GM18519 (cell line): ENCODE measurements around the gene SNX8.
"Not testable (repeated sequence)": the region's sequence is repeated elsewhere in the genome, so short reads cannot be mapped to it uniquely, and the experiment has no call there.

Experiments used
- ATAC-seq: cut with Tn5 transposase; IDR thresholded peaks from one replicate; pipeline ENCODE4 v1.9.1; 2021; ENCODE audit warnings: mild to moderate bottlenecking, moderate library complexity; ENCODE audit not compliant: unreplicated experiment, low FRiP score

Gene SNX8

GRCh38 chr7:2314209-2314955, at the start of gene SNX8:
SNX8 (minus strand) TSS chr7:2314441; CDS start chr7:2314421, 20 bp downstream.
- peak; percentile 53 for ATAC-seq

- ATAC-seq: no peak
Observed at GRCh38 chr7:2362385-2363088, 48.3 kb upstream of the SNX8 start.

DNA sequence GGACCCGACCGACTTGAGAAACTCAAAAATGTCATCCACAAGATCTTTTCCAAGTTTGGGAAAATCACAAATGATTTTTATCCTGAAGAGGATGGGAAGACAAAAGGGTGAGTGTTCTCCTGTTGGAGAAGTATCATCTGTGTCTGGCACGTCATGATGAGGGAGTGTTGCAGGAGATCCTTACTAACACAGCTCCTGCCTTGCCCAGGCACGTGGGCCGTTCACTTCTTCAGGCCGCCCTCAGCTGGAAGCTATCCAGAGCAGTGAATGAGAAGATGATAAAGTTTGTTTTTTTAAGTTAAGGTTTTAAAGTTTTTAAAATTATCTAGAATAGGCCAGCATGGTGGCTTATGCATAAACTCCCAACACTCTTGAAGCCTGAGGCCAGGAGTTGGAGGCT, 46.6 kb upstream of the SNX8 start:
- no peak for ATAC-seq

- ATAC-seq: no peak
Observed at GRCh38 chr7:2359610-2360009, 45.4 kb upstream of the SNX8 start.

- no peak for ATAC-seq
Observed at GRCh38 chr7:2358968-2359527, 44.8 kb upstream of the SNX8 start.

- no peak for ATAC-seq
Observed at GRCh38 chr7:2357571-2357970, 43.3 kb upstream of the SNX8 start.

- ATAC-seq: no peak
Observed at GRCh38 chr7:2357165-2357564, 42.9 kb upstream of the SNX8 start.

DNA sequence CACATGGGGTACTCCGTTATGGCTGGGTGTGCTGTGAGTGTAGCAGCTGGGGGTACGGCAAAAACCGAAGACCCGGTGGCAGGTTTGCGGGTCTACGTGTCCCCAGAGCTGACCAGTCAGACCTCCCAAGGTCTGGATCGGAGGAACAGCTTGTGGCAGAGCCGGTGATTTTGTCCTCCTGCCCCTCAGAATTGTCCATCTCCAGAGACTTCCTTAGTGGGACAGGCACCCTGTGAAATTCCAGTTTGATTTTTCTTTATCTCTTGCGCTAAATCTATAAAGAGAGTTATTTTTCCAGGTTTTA, 41.4 kb upstream of the SNX8 start:
- no peak for ATAC-seq

DNA sequence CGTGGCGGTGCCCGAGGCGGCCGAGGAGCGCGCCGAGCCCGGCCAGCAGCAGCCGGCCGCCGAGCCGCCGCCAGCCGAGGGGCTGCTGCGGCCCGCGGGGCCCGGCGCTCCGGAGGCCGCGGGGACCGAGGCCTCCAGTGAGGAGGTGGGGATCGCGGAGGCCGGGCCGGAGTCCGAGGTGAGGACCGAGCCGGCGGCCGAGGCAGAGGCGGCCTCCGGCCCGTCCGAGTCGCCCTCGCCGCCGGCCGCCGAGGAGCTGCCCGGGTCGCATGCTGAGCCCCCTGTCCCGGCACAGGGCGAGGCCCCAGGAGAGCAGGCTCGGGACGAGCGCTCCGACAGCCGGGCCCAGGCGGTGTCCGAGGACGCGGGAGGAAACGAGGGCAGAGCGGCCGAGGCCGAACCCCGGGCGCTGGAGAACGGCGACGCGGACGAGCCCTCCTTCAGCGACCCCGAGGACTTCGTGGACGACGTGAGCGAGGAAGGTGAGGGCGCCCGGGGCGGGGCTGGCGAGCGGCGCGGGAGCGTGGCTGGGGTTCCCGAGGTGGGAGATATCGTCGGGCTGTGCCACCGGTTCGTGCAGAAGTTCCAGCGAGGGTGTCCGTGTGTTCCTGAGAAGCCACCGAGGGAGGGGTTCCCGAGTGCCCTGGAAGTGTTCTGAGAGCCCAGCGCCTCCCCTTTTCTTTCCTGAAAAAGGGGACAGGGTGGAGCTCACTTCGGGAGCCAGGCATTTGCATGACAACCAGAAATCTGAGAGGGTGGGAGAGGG, 40.9 kb upstream of the SNX8 start:
- ATAC-seq: peak; percentile 8

- peak; percentile 58 for ATAC-seq
Observed at GRCh38 chr7:2354186-2354938, 40.1 kb upstream of the SNX8 start, which contains the start of gene EIF3B. EIF3B (plus strand) TSS chr7:2354827; CDS start chr7:2354922, 95 bp downstream.

DNA sequence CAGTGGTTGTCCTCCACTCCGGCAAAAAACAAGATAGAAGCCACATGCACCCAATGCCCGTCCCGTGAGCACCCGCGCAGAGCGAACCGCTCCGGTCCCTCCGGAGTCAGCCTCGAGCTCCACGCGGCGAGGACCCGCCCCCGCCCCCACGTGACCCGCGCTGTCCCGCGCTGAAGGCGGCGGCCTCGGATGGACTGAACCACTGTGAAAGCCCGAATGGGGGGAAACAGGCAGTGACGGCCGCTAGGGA, 39.6 kb upstream of the SNX8 start:
- peak; percentile 34 for ATAC-seq

DNA sequence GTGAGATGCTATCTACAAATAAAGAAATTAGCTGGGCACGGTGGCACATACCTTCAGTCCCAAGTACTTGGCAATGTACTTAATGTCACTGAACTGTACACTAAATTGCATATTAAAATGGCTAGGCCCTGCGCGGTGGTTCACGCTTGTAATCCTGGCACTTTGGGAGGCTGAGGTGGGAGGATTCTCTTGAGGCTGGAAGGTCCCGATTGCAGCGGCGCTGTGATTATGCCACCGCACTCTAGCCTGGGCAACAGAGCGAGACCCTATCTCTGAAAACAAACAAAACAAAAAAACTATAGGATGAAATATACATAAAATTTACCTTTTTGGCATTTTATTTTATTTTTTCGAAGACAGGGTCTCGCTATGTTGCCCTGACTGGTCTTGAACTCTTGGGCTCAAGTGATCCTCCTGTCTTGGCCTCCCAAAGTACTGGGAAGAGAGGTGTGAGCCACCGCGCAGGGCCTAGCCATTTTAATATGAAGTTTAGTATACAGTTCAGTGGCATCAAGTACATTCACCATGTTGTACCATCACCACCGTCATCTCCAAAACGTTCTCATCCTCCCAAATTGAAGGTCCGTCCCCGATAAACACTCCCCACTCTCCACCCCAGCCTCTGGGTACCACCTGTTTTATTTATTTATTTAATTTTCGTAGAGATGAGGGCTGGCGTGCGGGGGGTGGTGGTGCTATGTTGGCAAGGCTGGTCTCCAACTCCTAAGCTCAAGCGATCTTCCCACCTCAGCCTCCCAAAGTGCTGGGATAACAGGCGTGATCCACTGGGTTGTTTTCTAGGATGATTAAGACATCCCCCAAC, 39.1 kb upstream of the SNX8 start:
- ATAC-seq: no peak

GRCh38 chr7:2350861-2351260, 36.6 kb upstream of the SNX8 start:
- no peak for ATAC-seq

DNA sequence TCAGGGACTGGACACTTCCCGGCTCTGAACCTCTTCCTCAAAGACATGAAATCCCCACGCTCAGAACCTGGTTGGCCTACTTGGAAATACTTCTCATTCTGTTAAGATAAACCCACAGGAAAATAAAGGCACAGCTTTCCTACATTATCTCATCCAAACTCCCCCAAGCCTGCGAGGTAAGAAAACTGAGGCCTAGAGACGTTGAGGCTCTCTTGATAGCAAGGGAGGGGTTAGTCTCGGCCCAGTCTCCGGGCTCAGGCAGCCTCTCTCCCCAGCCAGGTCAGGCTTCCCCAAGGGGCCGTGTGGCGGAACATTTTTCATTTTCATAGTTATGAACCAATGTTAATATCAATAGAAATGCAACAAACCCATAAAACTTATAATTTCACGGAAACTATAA, 35.8 kb upstream of the SNX8 start:
- ATAC-seq: no peak

- not testable (repeated sequence) for ATAC-seq
Observed at GRCh38 chr7:2347351-2348063, 33.3 kb upstream of the SNX8 start.

GRCh38 chr7:2336626-2337299, 22.5 kb upstream of the SNX8 start:
- no peak for ATAC-seq

DNA sequence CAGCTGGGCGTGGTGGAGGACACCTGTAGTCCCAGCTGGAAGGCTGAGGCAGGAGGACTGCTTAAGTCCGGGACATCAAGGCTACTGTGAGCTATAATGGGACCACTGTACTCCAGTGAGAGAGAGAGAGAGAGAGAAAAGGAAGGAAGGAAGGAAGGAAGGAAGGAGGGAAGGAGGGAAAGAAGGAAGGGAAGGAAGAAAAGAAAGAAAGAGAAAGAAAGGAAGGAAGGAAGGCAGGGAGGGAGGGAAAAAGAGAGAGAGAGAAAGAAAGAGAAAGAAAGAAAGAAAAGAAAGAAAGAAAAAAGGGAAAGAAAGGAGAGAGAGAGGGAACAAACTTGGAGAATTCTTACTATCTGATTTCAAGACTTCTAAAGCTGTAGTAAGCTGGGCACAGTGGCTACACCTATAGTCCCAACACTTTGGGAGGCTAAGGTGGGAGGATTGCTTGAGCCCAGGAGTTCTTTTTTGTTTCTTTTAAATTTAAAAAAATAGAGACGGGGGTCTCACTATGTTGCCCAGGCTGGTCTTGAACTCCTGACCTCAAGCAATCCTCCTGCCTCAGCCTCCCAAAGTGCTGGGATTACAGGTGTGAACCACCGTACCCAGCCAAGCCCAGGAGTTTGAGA, 18.5 kb upstream of the SNX8 start:
- ATAC-seq: not testable (repeated sequence)

DNA sequence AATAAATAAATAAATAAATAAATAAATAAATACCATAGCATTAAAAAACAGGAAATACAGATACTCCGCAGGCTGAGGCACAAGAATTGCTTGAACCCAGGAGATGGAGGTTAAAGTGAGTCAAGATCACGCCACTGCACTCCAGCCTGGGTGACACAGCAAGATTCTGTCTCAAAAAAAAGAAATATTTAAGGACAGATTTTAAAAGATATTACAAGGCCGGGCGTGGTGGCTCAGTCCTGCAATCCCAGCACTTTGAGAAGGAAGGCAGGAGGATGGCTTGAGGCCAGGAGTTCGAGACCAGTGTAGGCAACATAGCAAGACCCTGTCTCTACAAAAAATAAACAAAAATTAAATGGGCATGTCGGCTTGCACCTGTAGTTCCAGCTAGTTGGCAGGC, 17.5 kb upstream of the SNX8 start:
- ATAC-seq: no peak
